Progenitor cell of endocrine pancreas (in vitro differentiated cells): Measurements from ENCODE around the gene MYO5A. TPM values are rescaled to one million over a fixed set of nuclear protein-coding genes. Genes with fewer than 3 reads are reported as not detected.

ENCODE experiments used
- DNase-seq: peaks from one replicate; pipeline ENCODE4 v3.0.0; 2021; ENCODE audit warnings: low spot score; ENCODE audit not compliant: unreplicated experiment
- H3K27ac Mint-ChIP-seq: 2 replicates; pipeline ENCODE4 v1.8.0; 2021; ENCODE audit warnings: mild to moderate bottlenecking, moderate library complexity, mixed read lengths
- H3K27me3 Mint-ChIP-seq: 2 replicates; pipeline ENCODE4 v1.8.0; 2021; ENCODE audit warnings: mixed read lengths
- H3K36me3 Mint-ChIP-seq: 2 replicates; pipeline ENCODE4 v1.8.0; 2022; ENCODE audit warnings: mixed read lengths; ENCODE audit not compliant: insufficient read depth
- H3K4me1 Mint-ChIP-seq: 2 replicates; pipeline ENCODE4 v1.8.0; 2021; ENCODE audit warnings: low read depth, mixed read lengths
- H3K4me3 Mint-ChIP-seq: 2 replicates; pipeline ENCODE4 v1.8.0; 2021; ENCODE audit warnings: low read depth, mild to moderate bottlenecking, moderate library complexity, mixed read lengths
- H3K9me3 Mint-ChIP-seq: 2 replicates; pipeline ENCODE4 v1.8.0; 2021; ENCODE audit warnings: low read depth, mixed read lengths
- CTCF ChIP-seq: fragments of 200-600 bp; sonication (generic); IDR thresholded peaks from one replicate; pipeline ENCODE4 v1.5.0; 2021; ENCODE audit warnings: antibody characterized with exemption, mild to moderate bottlenecking; ENCODE audit not compliant: unreplicated experiment
- total RNA-seq: library from RNA; stranded (reverse); gene quantifications from 2 replicates; pipeline ENCODE4 v1.2.1, GENCODE V29; 2021

The MYO5A gene
- total RNA-seq, 1 donor from 2014 or later = 31.0 TPM

DNA sequence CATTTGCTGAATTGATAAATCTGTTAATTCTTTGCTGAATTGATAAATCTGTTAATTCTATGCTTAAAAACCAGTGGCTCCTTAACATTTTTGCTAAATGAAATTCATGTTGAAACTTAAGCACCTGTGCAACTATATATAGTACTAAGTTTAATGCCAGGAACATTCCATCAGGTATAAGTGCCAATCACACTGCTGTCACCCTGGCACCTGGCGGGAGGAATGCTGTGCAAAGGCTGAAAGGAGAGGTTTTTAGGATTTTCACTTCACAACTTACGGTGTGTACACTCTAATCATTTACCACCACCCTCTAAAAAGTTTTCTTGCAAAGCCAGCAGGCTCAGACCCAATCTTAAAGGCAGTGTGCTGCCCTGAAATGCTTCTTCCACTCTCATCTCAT is 199.5 kb downstream of the MYO5A start:
- Mint-ChIP-seq H3K27ac (no peak overlapping the region), H3K36me3 (peaks cover 2% of the 10 kb centered on the region), H3K4me3 (no peak overlapping the region), H3K4me1 (peaks cover 2% of the 10 kb centered on the region), H3K27me3 (no peaks in the 10 kb centered on the region), H3K9me3 (no peaks in the 10 kb centered on the region)
- TF ChIP-seq CTCF = no peak
- DNase-seq = no peak

GRCh38 chr15:52328680-52329079 is 200.0 kb downstream of the MYO5A start:
- no peak for TF ChIP-seq CTCF
- Mint-ChIP-seq H3K9me3 (no peaks in the 10 kb centered on the region), H3K36me3 (peaks cover 2% of the 10 kb centered on the region), H3K4me1 (peaks cover 2% of the 10 kb centered on the region), H3K27ac (no peak overlapping the region), H3K4me3 (no peak overlapping the region), H3K27me3 (no peaks in the 10 kb centered on the region)
- DNase-seq = no peak

DNA sequence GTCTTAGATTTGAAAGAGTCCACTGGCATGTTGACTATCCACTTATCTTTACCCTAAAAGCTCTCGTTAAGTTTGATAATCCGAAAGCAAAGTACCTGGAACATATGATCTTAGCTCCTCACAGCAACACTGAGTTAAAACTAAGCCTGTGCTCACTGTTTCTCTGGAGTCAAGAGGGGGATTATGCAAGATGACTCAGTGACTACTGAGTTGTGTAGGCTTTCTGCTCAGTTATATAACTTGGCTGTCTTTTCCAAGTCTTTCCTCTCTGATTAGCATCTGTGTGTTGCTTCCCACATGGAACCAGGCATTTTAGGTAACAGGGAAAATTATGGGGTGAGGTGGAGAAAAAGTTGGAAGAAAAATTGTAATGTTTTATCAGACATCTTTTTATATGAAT is 201.9 kb downstream of the MYO5A start:
- peaks cover 2% of the 10 kb centered on the region for H3K4me1 Mint-ChIP-seq
- H3K27ac Mint-ChIP-seq = no peak overlapping the region
- no peak overlapping the region for H3K4me3 Mint-ChIP-seq
- H3K9me3 Mint-ChIP-seq = no peaks in the 10 kb centered on the region
- H3K27me3 Mint-ChIP-seq = no peaks in the 10 kb centered on the region
- no peak for DNase-seq
- H3K36me3 Mint-ChIP-seq = peaks cover 4% of the 10 kb centered on the region
- no peak for TF ChIP-seq CTCF

GRCh38 chr15:52324109-52324508 is 204.6 kb downstream of the MYO5A start:
- Mint-ChIP-seq H3K27me3 (no peaks in the 10 kb centered on the region), H3K27ac (no peak overlapping the region), H3K4me3 (no peak overlapping the region), H3K9me3 (no peaks in the 10 kb centered on the region), H3K36me3 (peaks cover 11% of the 10 kb centered on the region), H3K4me1 (no peaks in the 10 kb centered on the region)
- no peak for TF ChIP-seq CTCF
- no peak for DNase-seq

DNA sequence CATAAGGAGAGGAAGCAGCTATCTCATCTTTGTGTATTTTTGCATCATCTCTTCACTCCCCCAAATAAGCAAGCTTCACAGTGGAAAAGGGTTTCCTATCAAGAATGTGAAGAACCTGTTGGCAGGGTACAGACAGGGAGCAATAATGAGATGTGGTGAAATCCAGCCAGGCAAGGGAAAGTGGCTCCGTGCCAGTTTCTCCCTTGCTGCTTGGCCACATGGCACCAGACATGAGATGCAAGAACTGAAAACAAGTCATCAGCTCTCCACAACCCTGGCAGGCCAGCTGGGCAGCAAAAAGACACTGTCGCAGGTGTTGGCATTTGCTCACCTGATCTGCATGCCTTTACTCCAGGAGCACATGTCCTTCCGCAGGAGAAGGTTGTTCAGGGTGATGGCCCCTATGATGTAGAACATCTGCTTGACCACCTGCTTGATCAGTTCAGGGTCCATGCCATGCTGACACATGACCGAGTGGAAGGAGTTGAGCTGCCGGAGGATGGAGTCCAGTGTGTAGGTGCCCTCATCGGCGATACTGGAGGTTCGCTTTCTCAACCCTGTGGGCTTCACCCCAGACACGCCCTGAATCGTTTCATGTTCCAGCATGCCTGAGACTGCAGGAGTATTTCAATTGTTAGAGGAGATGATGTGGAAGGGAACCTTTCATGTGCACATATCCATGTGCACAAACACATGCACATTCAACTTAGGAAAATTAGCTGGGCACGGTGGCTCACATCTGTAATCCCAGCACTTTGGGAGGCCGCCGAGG is 209.8 kb downstream of the MYO5A start:
- Mint-ChIP-seq H3K4me1 (no peaks in the 10 kb centered on the region), H3K36me3 (peaks cover 21% of the 10 kb centered on the region), H3K27me3 (no peaks in the 10 kb centered on the region), H3K9me3 (no peaks in the 10 kb centered on the region), H3K27ac (no peak overlapping the region), H3K4me3 (no peak overlapping the region)
- no peak for DNase-seq
- no peak for TF ChIP-seq CTCF
